HepG2 (cell line): ENCODE results near the gene CENPP. TPM values are rescaled to one million over a fixed set of nuclear protein-coding genes. Genes with fewer than 3 reads are reported as not detected.

Experiments used
- ATAC-seq: fragments of 200-7000 bp; cut with Tn5 transposase; 3 replicates; pipeline ENCODE4 v1.9.1; 2020; ENCODE audit warnings: mild to moderate bottlenecking, moderate library complexity
- BruUV-seq: library from RNA; stranded (reverse); fragments of 400-500 nt; replicated peaks from 2 replicates; lab custom pipeline; 2021; lab: Mats Ljungman, UMichigan
- CTCF ChIA-PET: fragments of 300-600 bp; formaldehyde crosslinking; extraction: SDS; loops from one replicate; lab custom pipeline; 2021; ENCODE audit warnings: low total read pairs, inconsistent platforms, low intra/inter-chr PET ratio; lab: Yijun Ruan, JAX
- POLR2A ChIA-PET: fragments of 350-600 bp; sonication (Branson Sonifier 250); formaldehyde crosslinking; loops from one replicate; lab custom pipeline; 2020; ENCODE audit warnings: antibody characterized with exemption, inconsistent platforms; lab: Yijun Ruan, JAX
- DNase-seq: peaks from one replicate; pipeline ENCODE4 v3.0.0-alpha.2; 2015; ENCODE audit warnings: low spot score
- FAIRE-seq: peaks from 3 replicates; lab custom pipeline; 2011; peaks lifted over from hg19 to GRCh38; lab: Jason Lieb, UNC
- H2AFZ ChIP-seq: one replicate; pipeline ENCODE4 v1.6.1; 2011; ENCODE audit warnings: low read length, inconsistent platforms
- H3K27ac ChIP-seq: fragments of 300-600 bp; 3 replicates; pipeline ENCODE4 v1.8.0; 2011; ENCODE audit warnings: mixed run types, mild to moderate bottlenecking, mixed read lengths, low read length, inconsistent platforms; ENCODE audit not compliant: insufficient read depth; ENCODE audit errors: extremely low read length
- H3K27me3 ChIP-seq, 2 experiments: fragments of 200-600 bp in 1 of 2; 2 replicates in 1 of 2; 3 replicates in 1 of 2; pipeline versions ENCODE4 v1.6.0 to v1.8.0; 2011; ENCODE audit warnings: low read length in 2 of 2, mild to moderate bottlenecking in 2 of 2, moderate library complexity in 2 of 2, inconsistent platforms in 1 of 2; ENCODE audit not compliant: insufficient read depth in 2 of 2, control insufficient read depth in 1 of 2
- H3K36me3 ChIP-seq, 2 experiments: fragments of 200-600 bp in 1 of 2; replicated peaks in 1 of 2; 2 replicates in 1 of 2; 3 replicates in 1 of 2; pipeline versions ENCODE4 v1.5.1 to v1.8.0; 2011; ENCODE audit warnings: low read length in 2 of 2, inconsistent platforms in 1 of 2; ENCODE audit not compliant: insufficient read depth in 2 of 2, control insufficient read depth in 1 of 2
- H3K4me1 ChIP-seq: 2 replicates; pipeline ENCODE4 v1.5.1; 2012; ENCODE audit warnings: low read length, inconsistent platforms; ENCODE audit not compliant: insufficient read depth
- H3K4me2 ChIP-seq: 2 replicates; pipeline ENCODE4 v1.6.0; 2011; ENCODE audit warnings: low read depth, low read length, inconsistent platforms
- H3K4me3 ChIP-seq, 3 experiments: fragments of 200-600 bp in 1 of 3; sonication (generic), shearing (Covaris generic) in 1 of 3; replicated peaks in 1 of 3; 2 replicates each; pipeline ENCODE4 v1.5.1; 2011 to 2016; ENCODE audit warnings: low read length in 3 of 3, inconsistent platforms in 2 of 3, low read depth in 2 of 3, mild to moderate bottlenecking in 2 of 3, control low read depth in 1 of 3, mixed read lengths in 1 of 3; ENCODE audit not compliant: insufficient read depth in 1 of 3
- H3K79me2 ChIP-seq: one replicate; pipeline ENCODE4 v1.6.1; 2011; ENCODE audit warnings: low read length, inconsistent platforms; ENCODE audit not compliant: insufficient read depth
- H3K9ac ChIP-seq: 2 replicates; pipeline ENCODE4 v1.6.0; 2011; ENCODE audit warnings: mild to moderate bottlenecking, low read depth, low read length, inconsistent platforms; ENCODE audit not compliant: insufficient read depth
- H3K9me3 ChIP-seq: 2 replicates; pipeline ENCODE4 v1.5.1; 2012; ENCODE audit warnings: mild to moderate bottlenecking, low read length
- H4K20me1 ChIP-seq: 2 replicates; pipeline ENCODE4 v1.6.0; 2011; ENCODE audit warnings: inconsistent platforms, mild to moderate bottlenecking, low read length, moderate library complexity; ENCODE audit not compliant: insufficient read depth
- FIP1L1 ChIP-seq: fragments of 200-400 bp; formaldehyde crosslinking; IDR thresholded peaks from 2 replicates; pipeline ENCODE4 v1.6.1; 2018; ENCODE audit warnings: low read depth, mild to moderate bottlenecking, low read length, moderate library complexity, borderline replicate concordance; ENCODE audit not compliant: insufficient read depth
- MAFK ChIP-seq, 2 experiments: IDR thresholded peaks in 1 of 2; conservative IDR thresholded peaks in 1 of 2; 2 replicates each; pipeline ENCODE4 v1.6.1; 2011; ENCODE audit warnings: improper control_type of control experiment in 2 of 2, low read length in 2 of 2
- PHF20 ChIP-seq: sonication (generic); formaldehyde crosslinking; IDR thresholded peaks from 2 replicates; pipeline ENCODE4 v1.5.0; 2020; ENCODE audit warnings: mild to moderate bottlenecking, missing genetic modification reagents
- RBFOX2 ChIP-seq: fragments of 200-400 bp; formaldehyde crosslinking; IDR thresholded peaks from 2 replicates; pipeline ENCODE4 v1.6.1; 2017; ENCODE audit warnings: low read depth, mild to moderate bottlenecking, low read length
- ZBTB8A ChIP-seq: sonication (generic); formaldehyde crosslinking; IDR thresholded peaks from 2 replicates; pipeline ENCODE4 v1.4.0; 2020; ENCODE audit warnings: mild to moderate bottlenecking, low read depth, missing genetic modification reagents, borderline replicate concordance
- WGBS: methylation state at CpG from one replicate; pipeline ENCODE4 v1.1.6; 2017; ENCODE audit warnings: low lambda C conversion rate; 5-methylcytosine and 5-hydroxymethylcytosine counted together
- in situ Hi-C: cut with HindIII; loops from 2 replicates; pipeline ENCODE4 v1.10.0; 2017; ENCODE audit warnings: low pct_unique_long_range_greater_than_20kb; ENCODE audit not compliant: extremely low pct_ligation_motif_present
- intact Hi-C: fragments of 100-400 bp; cut with micrococcal nuclease; formaldehyde crosslinking; loops from one replicate; pipeline ENCODE4 v1.10.0; 2022; ENCODE audit not compliant: unreplicated experiment
- polyA plus RNA-seq, 8 experiments: library from polyadenylated mRNA; depleted of rRNA in 3 of 8; stranded (reverse) in 7 of 8; unstranded in 1 of 8; fragments of >200 nt; fragmentation: Illumina TruSeq in 4 of 8; extraction: Trizol in 4 of 8; gene quantifications; 2 replicates each; pipeline versions ENCODE4 v1.2.1 to v1.2.3, GENCODE V29; 2011 to 2016; ENCODE audit warnings: low read depth in 4 of 8, missing spikeins in 1 of 8, mixed read lengths in 1 of 8; ENCODE audit not compliant: insufficient read depth in 1 of 8
- total RNA-seq, 5 experiments: library from RNA; depleted of rRNA; stranded (reverse); fragments of >200 nt; fragmentation: Illumina TruSeq; extraction: Trizol; gene quantifications; 2 replicates each; pipeline ENCODE4 v1.2.3, GENCODE V29; 2016; ENCODE audit warnings: low read depth in 1 of 5
- TF ChIP-seq, protein P1 (sequence below), 2 experiments: sonication (generic) in 1 of 2; formaldehyde crosslinking in 1 of 2; IDR thresholded peaks; 2 replicates each; pipeline versions ENCODE4 v1.6.1 to v1.9.0; 2014 to 2022; ENCODE audit warnings: antibody characterized with exemption in 1 of 2, borderline replicate concordance in 1 of 2, inconsistent platforms in 1 of 2, low read depth in 1 of 2, missing genetic modification reagents in 1 of 2
- TF ChIP-seq, protein P2 (sequence below): sonication (generic); formaldehyde crosslinking; IDR thresholded peaks from 2 replicates; pipeline ENCODE4 v1.4.0; 2020; ENCODE audit warnings: missing genetic modification reagents
- TF ChIP-seq, protein P3 (sequence below): IDR thresholded peaks from 2 replicates; pipeline ENCODE4 v1.6.1; 2018; ENCODE audit warnings: missing genetic modification reagents, mild to moderate bottlenecking, missing compliant biosample characterization
- TF ChIP-seq, protein P4 (sequence below): sonication (generic); formaldehyde crosslinking; IDR thresholded peaks from 2 replicates; pipeline ENCODE4 v1.8.0; 2022; ENCODE audit warnings: missing genetic modification reagents, low read depth, mild to moderate bottlenecking, borderline replicate concordance

CENPP gene
- total and polyA plus RNA-seq, 2 of the 13 experiments (the other 11 are each of a cell fraction or from before 2014, with no cell fraction given), result 2.0 to 11.4 TPM

DNA sequence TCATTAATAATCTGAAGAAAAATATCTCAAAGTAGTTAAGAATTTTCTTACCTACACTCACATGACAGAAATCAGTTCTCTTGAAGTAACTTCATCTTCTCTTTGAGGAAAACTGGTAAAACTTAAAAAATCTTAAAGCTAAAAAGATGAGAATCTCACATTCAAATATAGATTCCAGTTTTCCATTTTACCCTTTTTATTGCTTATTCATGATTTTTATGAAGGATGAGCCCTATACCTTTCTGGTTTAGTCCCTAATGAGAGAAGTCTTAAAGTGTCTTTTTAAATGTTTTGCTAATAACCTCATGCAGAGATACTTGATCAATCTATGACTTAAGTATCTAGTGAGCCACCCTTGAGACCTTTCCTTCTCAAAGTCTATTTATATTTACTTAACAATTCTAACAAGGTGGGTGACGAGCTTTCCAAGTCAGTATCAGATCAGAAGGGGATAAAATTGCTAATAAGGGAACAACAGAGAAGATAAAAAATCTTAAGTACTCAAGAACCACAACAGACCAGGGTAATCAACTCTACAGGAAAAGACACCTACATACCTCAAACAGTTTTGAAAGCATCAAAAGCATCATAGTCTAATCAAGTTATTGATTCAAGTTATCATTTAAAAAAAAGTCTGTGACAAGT, 34.8 kb upstream of the CENPP start:
- peaks cover 36% of the 10 kb centered on the region for H3K4me1 ChIP-seq
- ChIA-PET POLR2A (interaction anchor here (0.8 kb wide), 1 partner anchor 152 kb away, joined by 4 read pairs; no protein-coding TSS in a partner anchor), CTCF (no interaction called here)
- intact Hi-C loops, result no loop called here
- peak overlapping the region; percentile 99 for H3K4me2 ChIP-seq
- FAIRE-seq, result no peak
- H3K9ac ChIP-seq, result no peak overlapping the region
- BruUV-seq, result no TSS peak
- peaks cover 63% of the 10 kb centered on the region for H3K79me2 ChIP-seq
- H2AFZ ChIP-seq, result no peak overlapping the region
- 90% methylated on average over 1 of the region's 1 CpG for WGBS
- peak overlapping the region; percentile 78 to 92 (median 82); a peak in 3 of 6 replicates for H3K4me3 ChIP-seq
- no peaks in the 10 kb centered on the region; a peak in 1 of 5 replicates for H3K27me3 ChIP-seq
- H3K27ac ChIP-seq, result no peak overlapping the region
- H4K20me1 ChIP-seq, result peaks cover 31% of the 10 kb centered on the region
- peaks cover 6 to 57% of the 10 kb centered on the region in 2 experiments for H3K36me3 ChIP-seq
- DNase-seq, result no peak
- H3K9me3 ChIP-seq, result no peaks in the 10 kb centered on the region
- TF ChIP-seq FIP1L1, result no peak
- peak; percentile 53; the same call in 1 of the 2 replicates for TF ChIP-seq RBFOX2
- TF ChIP-seq, protein P1, sequence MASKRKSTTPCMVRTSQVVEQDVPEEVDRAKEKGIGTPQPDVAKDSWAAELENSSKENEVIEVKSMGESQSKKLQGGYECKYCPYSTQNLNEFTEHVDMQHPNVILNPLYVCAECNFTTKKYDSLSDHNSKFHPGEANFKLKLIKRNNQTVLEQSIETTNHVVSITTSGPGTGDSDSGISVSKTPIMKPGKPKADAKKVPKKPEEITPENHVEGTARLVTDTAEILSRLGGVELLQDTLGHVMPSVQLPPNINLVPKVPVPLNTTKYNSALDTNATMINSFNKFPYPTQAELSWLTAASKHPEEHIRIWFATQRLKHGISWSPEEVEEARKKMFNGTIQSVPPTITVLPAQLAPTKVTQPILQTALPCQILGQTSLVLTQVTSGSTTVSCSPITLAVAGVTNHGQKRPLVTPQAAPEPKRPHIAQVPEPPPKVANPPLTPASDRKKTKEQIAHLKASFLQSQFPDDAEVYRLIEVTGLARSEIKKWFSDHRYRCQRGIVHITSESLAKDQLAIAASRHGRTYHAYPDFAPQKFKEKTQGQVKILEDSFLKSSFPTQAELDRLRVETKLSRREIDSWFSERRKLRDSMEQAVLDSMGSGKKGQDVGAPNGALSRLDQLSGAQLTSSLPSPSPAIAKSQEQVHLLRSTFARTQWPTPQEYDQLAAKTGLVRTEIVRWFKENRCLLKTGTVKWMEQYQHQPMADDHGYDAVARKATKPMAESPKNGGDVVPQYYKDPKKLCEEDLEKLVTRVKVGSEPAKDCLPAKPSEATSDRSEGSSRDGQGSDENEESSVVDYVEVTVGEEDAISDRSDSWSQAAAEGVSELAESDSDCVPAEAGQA (IDR thresholded peaks at IDR 0.05; ENCODE audit: low read depth), result no peak
- TF ChIP-seq, protein P1 (CRISPR knock-in tag; IDR thresholded peaks at IDR 0.05; ENCODE audit: borderline replicate concordance), result no peak
- TF ChIP-seq, protein P2, sequence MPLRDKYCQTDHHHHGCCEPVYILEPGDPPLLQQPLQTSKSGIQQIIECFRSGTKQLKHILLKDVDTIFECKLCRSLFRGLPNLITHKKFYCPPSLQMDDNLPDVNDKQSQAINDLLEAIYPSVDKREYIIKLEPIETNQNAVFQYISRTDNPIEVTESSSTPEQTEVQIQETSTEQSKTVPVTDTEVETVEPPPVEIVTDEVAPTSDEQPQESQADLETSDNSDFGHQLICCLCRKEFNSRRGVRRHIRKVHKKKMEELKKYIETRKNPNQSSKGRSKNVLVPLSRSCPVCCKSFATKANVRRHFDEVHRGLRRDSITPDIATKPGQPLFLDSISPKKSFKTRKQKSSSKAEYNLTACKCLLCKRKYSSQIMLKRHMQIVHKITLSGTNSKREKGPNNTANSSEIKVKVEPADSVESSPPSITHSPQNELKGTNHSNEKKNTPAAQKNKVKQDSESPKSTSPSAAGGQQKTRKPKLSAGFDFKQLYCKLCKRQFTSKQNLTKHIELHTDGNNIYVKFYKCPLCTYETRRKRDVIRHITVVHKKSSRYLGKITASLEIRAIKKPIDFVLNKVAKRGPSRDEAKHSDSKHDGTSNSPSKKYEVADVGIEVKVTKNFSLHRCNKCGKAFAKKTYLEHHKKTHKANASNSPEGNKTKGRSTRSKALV (CRISPR knock-in tag), result no peak
- TF ChIP-seq, protein P3, sequence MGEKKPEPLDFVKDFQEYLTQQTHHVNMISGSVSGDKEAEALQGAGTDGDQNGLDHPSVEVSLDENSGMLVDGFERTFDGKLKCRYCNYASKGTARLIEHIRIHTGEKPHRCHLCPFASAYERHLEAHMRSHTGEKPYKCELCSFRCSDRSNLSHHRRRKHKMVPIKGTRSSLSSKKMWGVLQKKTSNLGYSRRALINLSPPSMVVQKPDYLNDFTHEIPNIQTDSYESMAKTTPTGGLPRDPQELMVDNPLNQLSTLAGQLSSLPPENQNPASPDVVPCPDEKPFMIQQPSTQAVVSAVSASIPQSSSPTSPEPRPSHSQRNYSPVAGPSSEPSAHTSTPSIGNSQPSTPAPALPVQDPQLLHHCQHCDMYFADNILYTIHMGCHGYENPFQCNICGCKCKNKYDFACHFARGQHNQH (CRISPR knock-in tag), result no peak
- no peak for TF ChIP-seq PHF20 (CRISPR knock-in tag)
- TF ChIP-seq ZBTB8A, result no peak
- TF ChIP-seq, protein P4, sequence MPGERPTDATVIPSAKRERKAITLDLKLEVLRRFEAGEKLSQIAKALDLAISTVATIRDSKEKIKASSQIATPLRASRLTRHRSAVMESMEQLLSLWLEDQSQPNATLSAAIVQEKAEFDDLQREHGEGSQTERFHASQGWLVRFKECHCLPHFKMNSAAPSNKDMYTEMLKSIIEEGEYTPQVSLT (CRISPR knock-in tag), result no peak
- 0 out of 4 replicates have a peak, but pooled peaks of 1 of the 2 experiments have one; percentile 15 for TF ChIP-seq MAFK (conservative IDR thresholded peaks at IDR 0.05 in 1 of 2, IDR thresholded peaks at IDR 0.05 in 1 of 2; ENCODE audit: low read length in 2 of 2)
- no peak for ATAC-seq
- in situ Hi-C loops, result no loop called here
